HG02884 (cell line): ENCODE data around the gene S100A3.

Source experiments
- ATAC-seq: cut with Tn5 transposase; IDR thresholded peaks from one replicate; pipeline ENCODE4 v1.9.1; 2021; ENCODE audit warnings: mild to moderate bottlenecking, moderate library complexity; ENCODE audit not compliant: unreplicated experiment

The S100A3 gene

DNA sequence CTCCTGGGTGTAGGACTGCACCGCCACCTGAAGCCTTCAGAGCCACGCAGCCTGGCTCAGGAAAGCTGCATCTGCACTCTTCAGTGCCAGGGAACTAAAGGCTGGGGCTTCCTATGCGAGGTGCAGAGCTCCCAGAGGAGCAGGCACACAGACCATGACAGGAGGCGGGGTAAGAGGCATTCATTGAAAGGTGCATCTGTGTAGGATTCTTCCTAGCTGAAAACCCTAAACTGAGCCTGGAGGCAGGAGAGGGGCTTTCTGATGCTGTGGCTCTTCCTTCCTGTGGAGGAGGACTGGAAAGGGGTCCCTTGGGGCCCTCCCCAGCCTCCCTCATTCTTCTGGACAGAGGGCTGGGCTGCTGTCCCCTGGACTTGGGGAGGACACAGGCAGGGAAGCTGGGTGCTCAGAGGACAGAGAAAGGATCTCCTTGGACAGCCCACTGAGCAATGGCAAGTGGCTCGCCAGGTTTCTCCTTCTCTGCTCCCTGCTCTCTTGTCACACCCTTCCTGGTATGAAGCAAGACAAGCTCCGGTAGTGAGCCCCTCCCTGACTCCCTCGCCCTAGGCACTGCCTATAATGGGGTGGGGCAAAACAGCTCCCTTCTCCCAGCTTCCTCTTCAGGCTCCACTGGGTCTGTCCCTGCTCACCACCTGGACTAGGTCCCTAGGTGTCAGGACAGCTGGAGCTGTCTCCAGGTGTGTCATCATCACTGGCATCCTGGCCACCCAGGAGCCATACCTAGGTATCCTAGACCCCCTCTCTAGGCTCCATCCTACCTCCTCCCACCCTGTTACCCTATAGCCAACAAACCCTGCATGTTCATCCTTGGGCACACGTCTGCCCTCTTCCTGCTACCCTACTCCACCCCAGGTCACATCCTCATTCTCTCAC is 33.3 kb downstream of the S100A3 start:
- ATAC-seq: no peak

DNA sequence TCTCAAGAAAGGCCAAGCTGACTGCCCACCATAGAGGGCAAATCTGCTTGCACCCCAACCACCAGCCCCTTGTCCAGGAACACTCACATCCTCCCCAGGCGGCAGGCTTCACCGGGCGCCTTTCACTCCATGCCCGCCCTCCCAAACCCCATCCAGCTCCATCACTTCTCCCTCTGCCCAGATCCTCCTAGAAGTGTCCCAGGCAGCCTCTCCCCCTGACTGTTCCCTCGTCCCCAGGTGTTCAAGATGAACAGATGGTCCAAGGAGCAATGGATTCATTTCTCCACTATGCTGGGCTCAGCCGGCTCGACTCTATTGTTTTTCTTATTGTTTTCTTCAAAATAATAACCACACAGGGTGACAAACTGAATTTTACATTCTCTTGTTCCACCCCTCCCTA is 35.4 kb downstream of the S100A3 start:
- ATAC-seq: no peak

DNA sequence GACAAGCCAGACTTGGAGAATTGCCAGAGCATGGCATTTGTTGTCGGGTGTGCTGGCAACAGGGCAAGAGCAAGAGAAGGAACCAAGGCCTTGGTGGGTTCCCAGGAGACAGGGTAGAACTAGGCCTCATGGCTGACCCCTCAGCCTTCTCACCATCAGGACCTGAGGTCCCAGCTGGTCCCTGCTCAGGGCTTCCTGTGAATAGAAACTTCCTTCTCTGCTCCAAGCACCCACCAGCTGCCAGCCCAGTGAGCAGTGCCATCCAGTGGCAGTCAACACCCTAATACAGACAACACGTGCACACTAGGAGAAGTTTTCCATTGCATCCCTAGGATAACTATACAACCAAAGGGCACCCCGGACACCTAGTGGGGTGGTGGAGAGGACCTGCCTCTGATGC is 36.0 kb downstream of the S100A3 start:
- ATAC-seq: no peak

DNA sequence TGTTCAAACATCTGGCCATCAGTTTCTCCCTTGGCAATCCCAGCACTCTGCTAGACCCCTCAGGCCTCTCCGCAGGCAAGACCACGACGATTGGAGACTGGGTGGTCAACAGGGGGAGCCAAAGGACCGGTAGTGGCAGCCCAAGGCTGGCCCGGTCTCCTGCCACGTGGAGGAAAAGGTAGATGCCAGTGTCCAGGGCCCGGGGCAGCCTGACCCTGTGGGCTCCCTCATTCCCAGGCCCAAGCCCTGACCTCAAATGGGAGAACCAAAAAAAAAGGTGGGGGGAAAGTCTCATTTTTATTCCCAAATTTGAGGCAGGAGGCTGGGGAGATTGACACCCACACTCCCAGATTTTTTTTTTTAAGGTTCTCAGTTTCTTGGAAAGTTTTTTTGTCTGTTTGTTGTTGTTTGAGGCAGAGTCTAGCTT is 38.1 kb downstream of the S100A3 start:
- ATAC-seq: no peak

DNA sequence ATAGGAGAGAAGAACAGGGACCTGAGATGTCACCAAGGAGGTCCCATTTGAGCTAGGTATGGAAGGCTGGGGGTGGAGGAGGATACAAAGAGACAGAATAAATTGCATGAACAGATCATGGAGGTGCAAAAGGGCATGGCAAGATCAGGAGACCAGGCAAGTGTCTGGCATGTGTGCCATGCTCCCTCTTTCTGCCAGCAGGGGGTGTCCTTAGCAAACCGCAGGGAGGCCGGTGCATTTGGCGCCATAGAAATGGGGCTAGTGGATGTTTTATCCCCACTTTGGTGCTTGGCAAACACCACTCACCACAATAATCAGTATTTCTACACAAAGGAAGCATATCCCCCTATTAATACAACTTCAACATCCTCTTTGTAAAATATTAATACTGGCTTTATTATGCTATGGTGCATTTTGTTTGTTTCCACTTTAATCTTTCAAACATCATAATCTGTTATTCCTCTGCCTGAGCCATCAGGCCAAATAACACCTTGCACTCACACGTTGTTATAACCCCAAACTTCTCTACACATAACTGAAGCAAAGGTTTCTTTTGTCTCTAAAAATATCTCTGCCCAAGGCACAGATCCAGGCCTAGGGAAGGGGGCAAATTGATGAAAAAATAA is 39.2 kb downstream of the S100A3 start:
- ATAC-seq: no peak

DNA sequence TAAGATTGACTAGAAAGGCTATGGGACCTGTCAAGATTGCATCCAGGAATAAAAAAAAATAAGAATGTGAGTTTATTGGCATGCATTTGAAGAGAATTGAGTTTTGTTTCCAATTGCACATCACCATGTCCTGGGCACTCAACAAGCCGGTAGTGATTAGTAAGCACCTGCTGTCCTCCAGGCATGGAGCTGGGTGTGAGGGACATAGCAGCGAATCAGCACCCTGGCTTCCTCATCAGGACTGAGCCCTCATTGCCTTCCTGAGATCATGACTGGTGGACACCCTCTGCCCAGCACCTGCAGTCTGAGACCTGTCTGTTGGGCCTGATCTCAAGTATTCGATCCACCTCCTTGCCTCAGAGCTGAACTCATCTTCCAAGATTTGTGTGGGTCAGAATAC is 40.0 kb downstream of the S100A3 start:
- no peak for ATAC-seq

DNA sequence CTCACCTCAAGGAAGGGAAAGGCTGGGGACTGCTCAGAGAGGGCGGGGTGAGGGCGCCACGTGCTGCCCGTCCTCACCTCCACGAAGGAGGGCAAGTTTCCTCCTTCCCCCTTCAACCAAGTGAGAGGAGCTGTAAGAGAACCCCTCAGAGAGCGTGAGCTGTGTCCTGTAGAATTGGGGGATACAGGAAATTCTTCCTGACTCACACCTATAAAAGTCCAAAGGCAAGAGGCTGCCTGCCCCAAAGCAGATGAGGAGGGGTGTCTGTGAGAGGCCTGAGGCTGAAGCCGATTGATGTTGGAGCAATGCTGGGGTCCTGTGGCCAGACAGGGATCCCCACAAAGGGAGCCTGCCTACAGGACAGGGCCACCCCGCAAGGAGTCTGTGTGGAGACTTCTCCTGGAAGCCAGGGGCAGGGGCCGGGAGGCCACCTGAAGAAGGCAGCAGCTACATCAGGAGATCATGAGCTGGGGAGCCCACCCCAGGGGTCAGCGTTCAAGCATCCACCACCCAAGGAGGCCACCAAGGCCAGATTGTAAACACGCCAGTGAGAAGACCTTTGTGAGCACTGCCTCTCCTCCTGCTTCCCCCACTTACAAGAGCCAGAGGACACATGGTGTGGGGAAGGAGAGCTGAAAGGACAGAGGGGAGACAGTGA is 41.0 kb downstream of the S100A3 start:
- ATAC-seq: no peak

DNA sequence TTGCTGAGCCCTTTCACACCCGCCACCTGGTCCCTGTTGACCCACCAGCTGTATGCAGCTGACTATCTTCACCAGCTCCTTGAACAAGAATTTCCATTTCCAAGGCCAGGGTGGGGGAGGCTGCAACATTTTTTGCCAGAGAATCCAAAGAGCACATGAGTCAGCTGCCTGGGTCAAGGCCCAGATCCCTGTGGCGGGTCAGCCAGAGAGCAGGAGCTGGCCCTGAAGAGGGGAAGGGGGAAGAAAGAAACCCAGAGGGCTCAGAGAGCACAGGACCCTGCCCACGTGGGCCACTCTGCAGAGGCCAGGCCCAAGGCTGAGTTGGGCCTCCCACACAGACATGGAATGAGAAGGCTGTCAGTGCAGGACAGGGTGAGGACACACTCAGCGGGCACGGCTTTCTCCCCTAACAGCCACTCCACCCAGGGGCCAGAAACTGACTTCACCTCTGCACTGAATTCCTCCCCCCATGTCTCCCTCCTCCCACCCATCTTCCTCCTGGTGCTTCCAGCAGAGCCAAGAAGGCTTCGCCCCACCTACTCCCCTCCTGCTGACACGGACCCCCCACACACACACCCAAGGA is 42.1 kb downstream of the S100A3 start:
- ATAC-seq: no peak

DNA sequence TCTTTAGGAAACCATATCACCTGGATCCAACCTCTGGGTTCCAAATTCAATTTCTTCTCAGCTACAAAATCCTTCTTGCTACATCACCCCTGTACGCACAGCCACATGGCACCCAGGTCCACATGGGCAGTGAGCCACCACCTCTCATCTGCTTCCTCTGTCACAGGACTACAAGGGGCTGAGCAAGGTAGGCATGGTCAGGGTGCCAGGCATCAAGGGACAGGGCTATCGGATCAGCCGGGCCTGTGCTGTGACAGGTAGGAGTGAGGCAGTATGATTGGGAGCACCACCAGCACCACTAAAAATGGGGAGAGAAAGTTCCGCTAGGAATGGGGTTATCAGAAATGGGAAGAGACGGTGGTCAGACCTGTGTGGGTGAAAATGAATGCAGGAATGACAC is 42.7 kb downstream of the S100A3 start:
- no peak for ATAC-seq

DNA sequence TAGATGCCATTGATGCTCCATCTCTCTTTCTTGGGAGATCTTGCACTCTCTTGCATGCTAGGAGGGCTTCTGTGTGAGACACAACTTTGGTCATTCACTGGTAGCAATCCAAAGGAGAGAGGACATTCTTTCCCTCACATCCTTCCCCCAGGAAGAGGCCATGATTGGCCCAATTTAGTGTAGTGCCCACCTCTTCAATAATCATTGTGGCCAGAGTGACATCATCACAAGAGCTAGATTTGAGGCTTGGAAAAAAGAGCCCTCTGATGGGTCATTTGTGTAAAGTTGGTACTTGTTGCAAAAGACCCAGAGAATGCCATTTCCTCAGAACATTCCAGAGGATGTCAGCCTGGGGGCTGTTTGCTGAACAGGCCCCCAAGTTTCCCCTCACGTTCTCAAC is 43.5 kb downstream of the S100A3 start:
- ATAC-seq: no peak

DNA sequence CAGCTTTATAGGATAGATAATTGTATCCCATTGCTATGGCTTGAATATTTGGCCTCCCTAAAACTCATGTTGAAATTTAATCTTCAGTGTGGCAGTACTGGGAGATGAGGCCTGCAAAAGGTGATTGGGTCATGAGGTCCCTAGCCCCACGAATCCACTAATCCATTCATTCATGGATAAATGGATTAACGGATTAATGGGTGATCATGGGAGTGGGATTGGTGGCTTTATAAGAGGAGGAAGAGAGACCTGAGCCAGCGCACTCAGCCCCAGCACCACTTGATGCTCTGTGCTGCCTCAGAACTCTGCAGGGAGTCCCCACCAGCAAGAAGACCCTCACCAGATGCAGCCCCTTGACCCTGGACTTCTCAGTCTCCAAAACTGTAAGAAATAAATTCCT is 45.3 kb downstream of the S100A3 start:
- ATAC-seq: no peak

DNA sequence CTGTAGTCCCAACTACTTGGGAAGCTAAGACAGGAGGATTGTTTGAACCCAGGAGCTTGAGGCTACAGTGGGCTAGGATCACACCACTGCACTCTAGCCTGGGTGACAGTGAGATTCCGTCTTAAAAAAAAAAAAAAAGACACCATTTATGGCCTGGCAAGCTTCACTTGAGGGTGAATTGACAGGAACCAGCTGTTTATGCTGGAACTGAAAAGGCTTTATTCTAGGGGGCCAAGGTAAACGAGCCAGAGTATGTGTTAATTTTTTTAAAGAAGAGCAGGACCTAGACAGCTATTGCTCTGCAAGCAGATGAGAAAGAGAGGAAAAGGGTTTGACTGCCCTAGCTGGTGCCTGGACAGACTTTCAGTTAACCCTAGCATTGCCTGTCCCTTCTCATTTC is 50.3 kb downstream of the S100A3 start:
- ATAC-seq: no peak
